ENCODE data around the gene DRGX. TPM values are rescaled to one million over a fixed set of nuclear protein-coding genes. Genes with fewer than 3 reads are reported as not detected.

DRGX gene
- total and polyA plus RNA-seq, 10 of the 15 experiments (the other 5 are each of a cell fraction or from before 2014, with no cell fraction given) = not detected

DNA sequence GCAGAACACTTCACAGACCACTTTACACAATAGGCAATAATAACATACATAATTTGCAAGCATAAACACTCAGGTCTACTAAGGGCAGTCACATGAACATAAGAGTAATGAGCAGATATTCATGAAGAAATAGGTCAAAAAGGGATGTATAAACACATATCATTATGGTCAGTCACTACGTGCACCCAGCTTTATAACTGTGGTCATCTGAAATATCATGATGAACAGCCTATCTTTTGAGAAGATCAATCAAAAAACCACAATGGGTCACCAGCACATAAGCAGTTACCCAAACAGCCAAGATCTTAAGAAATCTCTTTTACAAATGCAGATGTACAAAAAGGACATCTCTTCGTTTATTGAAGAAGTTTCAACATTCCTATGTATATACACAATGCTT, 35.5 kb upstream of the DRGX start:
- Histone ChIP-seq H3K4me2 (ENCODE audit: control insufficient read depth, insufficient read depth) (no peak overlapping the region), H3K27ac (ENCODE audit: control insufficient read depth, insufficient read depth) (no peak overlapping the region), H3K27me3 (replicated peaks in 1 of 2; ENCODE audit: control insufficient read depth in 2 of 2, insufficient read depth in 2 of 2, low read length in 1 of 2) (no peaks in the 10 kb centered on the region), H3K4me3 (no peak overlapping the region), H3K4me1 (ENCODE audit: control insufficient read depth, insufficient read depth, low read length) (no peaks in the 10 kb centered on the region), H3K36me3 (ENCODE audit: control insufficient read depth in 2 of 2, insufficient read depth in 2 of 2, low read length in 1 of 2) (no peaks in the 10 kb centered on the region), H2AFZ (ENCODE audit: control insufficient read depth, low read depth, low read length) (no peak overlapping the region), H3K79me2 (ENCODE audit: control insufficient read depth, insufficient read depth, low read length) (no peaks in the 10 kb centered on the region), H3K9ac (ENCODE audit: control insufficient read depth, insufficient read depth, low read length) (no peak overlapping the region), H3K9me3 (replicated peaks; ENCODE audit: control insufficient read depth, insufficient read depth, low read length) (no peaks in the 10 kb centered on the region), H4K20me1 (ENCODE audit: control insufficient read depth, insufficient read depth) (no peaks in the 10 kb centered on the region)
- BruUV-seq (replicated peaks) = no TSS peak
- no peak for DNase-seq (ENCODE audit: low read depth, low spot score)
- SMC1A ChIA-PET (ENCODE audit: uncharacterized antibody, unreplicated experiment) = no interaction called here
- ATAC-seq = no peak
- POLR2A ChIA-PET = no interaction called here
- CTCF ChIA-PET = no interaction called here
- RAD21 ChIA-PET (ENCODE audit: unreplicated experiment) = no interaction called here
- WGBS (ENCODE audit: insufficient coverage, insufficient replicate concordance, low lambda C conversion rate, missing lambda C conversion rate) = 41% methylated on average over 2 of the region's 2 CpGs
- no peak for FAIRE-seq
- TF ChIP-seq TCF3 (IDR thresholded peaks at IDR 0.05; ENCODE audit: borderline replicate concordance, insufficient read depth, low read depth, low read length) = no peak
- TF ChIP-seq GABPA (IDR thresholded peaks at IDR 0.05; ENCODE audit: low read depth) = no peak
- TF ChIP-seq HDGF (IDR thresholded peaks at IDR 0.05) = no peak
- TF ChIP-seq, protein P1, sequence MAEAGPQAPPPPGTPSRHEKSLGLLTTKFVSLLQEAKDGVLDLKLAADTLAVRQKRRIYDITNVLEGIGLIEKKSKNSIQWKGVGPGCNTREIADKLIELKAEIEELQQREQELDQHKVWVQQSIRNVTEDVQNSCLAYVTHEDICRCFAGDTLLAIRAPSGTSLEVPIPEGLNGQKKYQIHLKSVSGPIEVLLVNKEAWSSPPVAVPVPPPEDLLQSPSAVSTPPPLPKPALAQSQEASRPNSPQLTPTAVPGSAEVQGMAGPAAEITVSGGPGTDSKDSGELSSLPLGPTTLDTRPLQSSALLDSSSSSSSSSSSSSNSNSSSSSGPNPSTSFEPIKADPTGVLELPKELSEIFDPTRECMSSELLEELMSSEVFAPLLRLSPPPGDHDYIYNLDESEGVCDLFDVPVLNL (IDR thresholded peaks at IDR 0.05; ENCODE audit: low read depth, low read length) = no peak
- no peak for TF ChIP-seq CBX5 (IDR thresholded peaks at IDR 0.05; ENCODE audit: low read depth)
- TF ChIP-seq, protein P2, sequence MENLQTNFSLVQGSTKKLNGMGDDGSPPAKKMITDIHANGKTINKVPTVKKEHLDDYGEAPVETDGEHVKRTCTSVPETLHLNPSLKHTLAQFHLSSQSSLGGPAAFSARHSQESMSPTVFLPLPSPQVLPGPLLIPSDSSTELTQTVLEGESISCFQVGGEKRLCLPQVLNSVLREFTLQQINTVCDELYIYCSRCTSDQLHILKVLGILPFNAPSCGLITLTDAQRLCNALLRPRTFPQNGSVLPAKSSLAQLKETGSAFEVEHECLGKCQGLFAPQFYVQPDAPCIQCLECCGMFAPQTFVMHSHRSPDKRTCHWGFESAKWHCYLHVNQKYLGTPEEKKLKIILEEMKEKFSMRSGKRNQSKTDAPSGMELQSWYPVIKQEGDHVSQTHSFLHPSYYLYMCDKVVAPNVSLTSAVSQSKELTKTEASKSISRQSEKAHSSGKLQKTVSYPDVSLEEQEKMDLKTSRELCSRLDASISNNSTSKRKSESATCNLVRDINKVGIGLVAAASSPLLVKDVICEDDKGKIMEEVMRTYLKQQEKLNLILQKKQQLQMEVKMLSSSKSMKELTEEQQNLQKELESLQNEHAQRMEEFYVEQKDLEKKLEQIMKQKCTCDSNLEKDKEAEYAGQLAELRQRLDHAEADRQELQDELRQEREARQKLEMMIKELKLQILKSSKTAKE (IDR thresholded peaks at IDR 0.05; ENCODE audit: low read depth, poor library complexity, severe bottlenecking) = no peak
- no peak for TF ChIP-seq MTA2 (IDR thresholded peaks at IDR 0.05; ENCODE audit: low read depth)
- TF ChIP-seq CBFB (IDR thresholded peaks at IDR 0.05; ENCODE audit: low read depth) = no peak
- TF ChIP-seq CHD4 (IDR thresholded peaks at IDR 0.05) = no peak
- TF ChIP-seq, protein P3, sequence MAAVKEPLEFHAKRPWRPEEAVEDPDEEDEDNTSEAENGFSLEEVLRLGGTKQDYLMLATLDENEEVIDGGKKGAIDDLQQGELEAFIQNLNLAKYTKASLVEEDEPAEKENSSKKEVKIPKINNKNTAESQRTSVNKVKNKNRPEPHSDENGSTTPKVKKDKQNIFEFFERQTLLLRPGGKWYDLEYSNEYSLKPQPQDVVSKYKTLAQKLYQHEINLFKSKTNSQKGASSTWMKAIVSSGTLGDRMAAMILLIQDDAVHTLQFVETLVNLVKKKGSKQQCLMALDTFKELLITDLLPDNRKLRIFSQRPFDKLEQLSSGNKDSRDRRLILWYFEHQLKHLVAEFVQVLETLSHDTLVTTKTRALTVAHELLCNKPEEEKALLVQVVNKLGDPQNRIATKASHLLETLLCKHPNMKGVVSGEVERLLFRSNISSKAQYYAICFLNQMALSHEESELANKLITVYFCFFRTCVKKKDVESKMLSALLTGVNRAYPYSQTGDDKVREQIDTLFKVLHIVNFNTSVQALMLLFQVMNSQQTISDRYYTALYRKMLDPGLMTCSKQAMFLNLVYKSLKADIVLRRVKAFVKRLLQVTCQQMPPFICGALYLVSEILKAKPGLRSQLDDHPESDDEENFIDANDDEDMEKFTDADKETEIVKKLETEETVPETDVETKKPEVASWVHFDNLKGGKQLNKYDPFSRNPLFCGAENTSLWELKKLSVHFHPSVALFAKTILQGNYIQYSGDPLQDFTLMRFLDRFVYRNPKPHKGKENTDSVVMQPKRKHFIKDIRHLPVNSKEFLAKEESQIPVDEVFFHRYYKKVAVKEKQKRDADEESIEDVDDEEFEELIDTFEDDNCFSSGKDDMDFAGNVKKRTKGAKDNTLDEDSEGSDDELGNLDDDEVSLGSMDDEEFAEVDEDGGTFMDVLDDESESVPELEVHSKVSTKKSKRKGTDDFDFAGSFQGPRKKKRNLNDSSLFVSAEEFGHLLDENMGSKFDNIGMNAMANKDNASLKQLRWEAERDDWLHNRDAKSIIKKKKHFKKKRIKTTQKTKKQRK (IDR thresholded peaks at IDR 0.05; ENCODE audit: low read depth, low read length) = no peak
- in situ Hi-C loops (cut with MboI) (no loop called here), intact Hi-C loops (cut with micrococcal nuclease; ENCODE audit: unreplicated experiment) (no loop called here)

All from GM12878 (cell line).